GM21619 (cell line): ENCODE results near the gene ATP2B2.

ENCODE experiments used
- ATAC-seq: cut with Tn5 transposase; IDR thresholded peaks from one replicate; pipeline ENCODE4 v1.9.1; 2021; ENCODE audit not compliant: unreplicated experiment

ATP2B2 gene

GRCh38 chr3:10350324-10350985 lies 154.9 kb downstream of the ATP2B2 start:
- ATAC-seq, result no peak

GRCh38 chr3:10349801-10350200 lies 155.6 kb downstream of the ATP2B2 start:
- no peak for ATAC-seq

GRCh38 chr3:10348404-10348721 lies 157.0 kb downstream of the ATP2B2 start:
- no peak for ATAC-seq

GRCh38 chr3:10347648-10348403 lies 157.6 kb downstream of the ATP2B2 start:
- no peak for ATAC-seq

GRCh38 chr3:10345911-10346310 lies 159.5 kb downstream of the ATP2B2 start:
- ATAC-seq, result no peak

GRCh38 chr3:10344944-10345575 lies 160.3 kb downstream of the ATP2B2 start:
- no peak for ATAC-seq

- no peak for ATAC-seq
Measured at GRCh38 chr3:10344147-10344943, 161.0 kb downstream of the ATP2B2 start.

- no peak for ATAC-seq
Measured at GRCh38 chr3:10343526-10343925, 161.9 kb downstream of the ATP2B2 start.

- no peak for ATAC-seq
Measured at GRCh38 chr3:10342781-10343180, 162.6 kb downstream of the ATP2B2 start.

GRCh38 chr3:10341901-10342398 lies 163.4 kb downstream of the ATP2B2 start:
- ATAC-seq, result no peak

- no peak for ATAC-seq
Measured at GRCh38 chr3:10340476-10340875, 164.9 kb downstream of the ATP2B2 start.

- ATAC-seq, result no peak
Measured at GRCh38 chr3:10340046-10340445, 165.3 kb downstream of the ATP2B2 start.

GRCh38 chr3:10339376-10339955 lies 165.9 kb downstream of the ATP2B2 start:
- no peak for ATAC-seq

- no peak for ATAC-seq
Measured at GRCh38 chr3:10338591-10339353, 166.6 kb downstream of the ATP2B2 start.

- ATAC-seq, result no peak
Measured at GRCh38 chr3:10338164-10338470, 167.3 kb downstream of the ATP2B2 start.

- no peak for ATAC-seq
Measured at GRCh38 chr3:10337323-10338163, 167.8 kb downstream of the ATP2B2 start.

- ATAC-seq, result no peak
Measured at GRCh38 chr3:10336761-10337160, 168.6 kb downstream of the ATP2B2 start.

GRCh38 chr3:10335871-10336622 lies 169.3 kb downstream of the ATP2B2 start:
- ATAC-seq, result no peak
